H1 (cell line): ENCODE data around the gene CDYL2. TPM values are rescaled to one million over a fixed set of nuclear protein-coding genes. Genes with fewer than 3 reads are reported as not detected.

Experiments used
- CTCF ChIA-PET: fragments of 300-600 bp; sonication (Branson Sonifier 250); formaldehyde crosslinking; loops from one replicate; lab custom pipeline; 2021; ENCODE audit not compliant: partially characterized antibody; lab: Charles Lee
- POLR2A ChIA-PET: fragments of 300-600 bp; sonication (Branson Sonifier 250); formaldehyde crosslinking; loops from one replicate; lab custom pipeline; 2021; ENCODE audit warnings: inconsistent platforms; ENCODE audit not compliant: partially characterized antibody; lab: Charles Lee
- DNase-seq, 2 experiments: peaks; one replicate each; pipeline versions ENCODE4 v3.0.0 to v3.0.0-alpha.2; 2010 to 2022; ENCODE audit warnings: low spot score in 2 of 2, low read depth in 1 of 2, mixed read lengths in 1 of 2
- FAIRE-seq: peaks from 2 replicates; lab custom pipeline; 2011; peaks lifted over from hg19 to GRCh38; lab: Jason Lieb, UNC
- H2AFZ ChIP-seq: 2 replicates; pipeline ENCODE4 v1.8.1; 2012; ENCODE audit warnings: low read length, inconsistent platforms
- H2AK5ac ChIP-seq: 2 replicates; pipeline ENCODE4 v1.6.1; 2013; ENCODE audit warnings: low read depth, low read length
- H2BK120ac ChIP-seq: replicated peaks from 2 replicates; pipeline ENCODE3; 2013; ENCODE audit warnings: low read depth, low read length, inconsistent platforms
- H2BK12ac ChIP-seq: 2 replicates; pipeline ENCODE4 v1.6.1; 2013; ENCODE audit warnings: low read depth, low read length
- H2BK15ac ChIP-seq: 2 replicates; pipeline ENCODE4 v1.6.1; 2013; ENCODE audit warnings: low read length
- H2BK20ac ChIP-seq: 2 replicates; pipeline ENCODE4 v1.6.1; 2013; ENCODE audit warnings: low read length
- H2BK5ac ChIP-seq: 2 replicates; pipeline ENCODE4 v1.6.1; 2013; ENCODE audit warnings: low read depth, low read length
- H3K14ac ChIP-seq: 2 replicates; pipeline ENCODE4 v1.6.1; 2013; ENCODE audit warnings: inconsistent platforms; ENCODE audit not compliant: insufficient read length
- H3K18ac ChIP-seq: 2 replicates; pipeline ENCODE4 v1.6.1; 2013; ENCODE audit warnings: low read length; ENCODE audit errors: extremely low read depth
- H3K23ac ChIP-seq: 2 replicates; pipeline ENCODE4 v1.6.1; 2013; ENCODE audit warnings: inconsistent platforms; ENCODE audit not compliant: insufficient read length
- H3K23me2 ChIP-seq: 2 replicates; pipeline ENCODE4 v1.6.1; 2013; ENCODE audit warnings: low read depth, low read length
- H3K27ac ChIP-seq: 2 replicates; pipeline ENCODE4 v1.6.1; 2011; ENCODE audit warnings: low read depth, low read length, inconsistent platforms
- H3K27me3 ChIP-seq, 4 experiments: replicated peaks in 1 of 4; 1 replicate in 1 of 4; 2 replicates in 3 of 4; pipeline versions ENCODE4 v1.6.1 to v1.8.1; 2011 to 2013; ENCODE audit warnings: low read length in 3 of 4, mild to moderate bottlenecking in 3 of 4, inconsistent platforms in 2 of 4, mixed read lengths in 2 of 4, moderate library complexity in 1 of 4; ENCODE audit not compliant: control insufficient read depth in 3 of 4, insufficient read depth in 3 of 4; ENCODE audit errors: extremely low read depth in 1 of 4
- H3K36me3 ChIP-seq, 4 experiments: 2 replicates each; pipeline versions ENCODE4 v1.6.1 to v1.8.1; 2011 to 2013; ENCODE audit warnings: mild to moderate bottlenecking in 4 of 4, low read length in 3 of 4, moderate library complexity in 2 of 4, control low read depth in 1 of 4, inconsistent platforms in 1 of 4; ENCODE audit not compliant: insufficient read depth in 4 of 4, control insufficient read depth in 2 of 4
- H3K4ac ChIP-seq: replicated peaks from 2 replicates; pipeline ENCODE3; 2013; ENCODE audit warnings: low read length, low read depth, mixed read lengths, inconsistent platforms; ENCODE audit not compliant: insufficient read length
- H3K4me1 ChIP-seq, 4 experiments: replicated peaks in 1 of 4; 1 replicate in 1 of 4; 2 replicates in 3 of 4; pipeline versions ENCODE4 v1.6.1 to v1.8.1; 2011 to 2013; ENCODE audit warnings: low read length in 3 of 4, inconsistent platforms in 2 of 4, mixed read lengths in 1 of 4; ENCODE audit not compliant: insufficient read depth in 4 of 4, control insufficient read depth in 3 of 4
- H3K4me2 ChIP-seq, 2 experiments: 2 replicates each; pipeline versions ENCODE4 v1.6.1 to v1.8.1; 2011 to 2013; ENCODE audit warnings: low read depth in 2 of 2, low read length in 2 of 2, control low read depth in 1 of 2, inconsistent platforms in 1 of 2, mild to moderate bottlenecking in 1 of 2; ENCODE audit not compliant: insufficient read depth in 1 of 2
- H3K4me3 ChIP-seq, 4 experiments: fragments of 200-600, 300-600 bp in 1 of 4; sonication (generic), shearing (Covaris generic), sonication (Bioruptor Twin) in 1 of 4; 2 replicates each; pipeline versions ENCODE4 v1.5.1 to v1.8.1; 2011 to 2016; ENCODE audit warnings: low read length in 4 of 4, low read depth in 3 of 4, control low read depth in 2 of 4, inconsistent platforms in 2 of 4, mild to moderate bottlenecking in 2 of 4, mixed read lengths in 1 of 4, moderate library complexity in 1 of 4; ENCODE audit not compliant: insufficient read depth in 2 of 4; ENCODE audit errors: extremely low read depth in 1 of 4
- H3K56ac ChIP-seq: replicated peaks from 2 replicates; pipeline ENCODE3; 2013; ENCODE audit warnings: low read depth, mild to moderate bottlenecking, mixed read lengths, low read length, inconsistent platforms; ENCODE audit not compliant: insufficient read length
- H3K79me1 ChIP-seq: 2 replicates; pipeline ENCODE4 v1.6.1; 2013; ENCODE audit warnings: low read depth, low read length, control low read depth
- H3K79me2 ChIP-seq, 2 experiments: 2 replicates each; pipeline versions ENCODE4 v1.6.1 to v1.8.1; 2012 to 2013; ENCODE audit warnings: low read length in 2 of 2, mild to moderate bottlenecking in 2 of 2, inconsistent platforms in 1 of 2; ENCODE audit not compliant: insufficient read depth in 2 of 2, control insufficient read depth in 1 of 2
- H3K9ac ChIP-seq, 4 experiments: replicated peaks in 1 of 4; 1 replicate in 1 of 4; 2 replicates in 3 of 4; pipeline versions ENCODE4 v1.6.1 to v1.8.1; 2011 to 2013; ENCODE audit warnings: low read depth in 3 of 4, low read length in 3 of 4, control low read depth in 2 of 4, mild to moderate bottlenecking in 2 of 4, moderate library complexity in 2 of 4, inconsistent platforms in 1 of 4; ENCODE audit errors: extremely low read depth in 1 of 4
- H3K9me3 ChIP-seq, 2 experiments: 2 replicates each; pipeline versions ENCODE4 v1.6.1 to v1.8.1; 2012 to 2013; ENCODE audit warnings: mild to moderate bottlenecking in 2 of 2, moderate library complexity in 2 of 2, control low read depth in 1 of 2, inconsistent platforms in 1 of 2, low read depth in 1 of 2, low read length in 1 of 2, mixed read lengths in 1 of 2; ENCODE audit not compliant: insufficient read depth in 2 of 2
- H4K20me1 ChIP-seq, 2 experiments: replicated peaks in 1 of 2; 2 replicates each; pipeline versions ENCODE3 to v1.8.1; 2011 to 2013; ENCODE audit warnings: inconsistent platforms in 2 of 2, low read length in 2 of 2, mild to moderate bottlenecking in 1 of 2; ENCODE audit not compliant: insufficient read depth in 2 of 2, control insufficient read depth in 1 of 2
- H4K5ac ChIP-seq: 2 replicates; pipeline ENCODE4 v1.6.1; 2013; ENCODE audit warnings: low read length, low read depth, mixed read lengths, inconsistent platforms; ENCODE audit not compliant: insufficient read length
- H4K8ac ChIP-seq: 2 replicates; pipeline ENCODE4 v1.8.0; 2013; ENCODE audit warnings: mild to moderate bottlenecking, moderate library complexity, low read length, inconsistent platforms; ENCODE audit not compliant: insufficient read depth; ENCODE audit errors: extremely low read depth
- H4K91ac ChIP-seq: replicated peaks from 2 replicates; pipeline ENCODE3; 2013; ENCODE audit warnings: low read length, mixed read lengths, inconsistent platforms; ENCODE audit not compliant: insufficient read length
- CEBPB ChIP-seq: IDR thresholded peaks from 2 replicates; pipeline ENCODE4 v1.6.1; 2012; ENCODE audit warnings: low read depth, low read length
- CHD1 ChIP-seq: IDR thresholded peaks from 2 replicates; pipeline ENCODE4 v1.6.1; 2012; ENCODE audit warnings: low read depth, low read length, improper control_type of control experiment
- CHD2 ChIP-seq: IDR thresholded peaks from 2 replicates; pipeline ENCODE4 v1.6.1; 2012; ENCODE audit warnings: low read length, improper control_type of control experiment
- FOSL1 ChIP-seq: IDR thresholded peaks from 2 replicates; pipeline ENCODE4 v1.6.1; 2011; ENCODE audit warnings: mild to moderate bottlenecking, low read depth, low read length, moderate library complexity; ENCODE audit not compliant: insufficient read depth
- HDAC2 ChIP-seq, 2 experiments: fragments of 300-600 bp in 1 of 2; sonication (generic) in 1 of 2; IDR thresholded peaks; 2 replicates each; pipeline ENCODE4 v1.6.1; 2011 to 2012; ENCODE audit warnings: low read depth in 2 of 2, low read length in 2 of 2, mild to moderate bottlenecking in 2 of 2, moderate library complexity in 2 of 2, borderline replicate concordance in 1 of 2, inconsistent platforms in 1 of 2
- HDAC6 ChIP-seq: IDR thresholded peaks from one replicate; pipeline ENCODE4 v1.7.1; 2012; ENCODE audit warnings: low read depth, mild to moderate bottlenecking, inconsistent platforms, low read length, moderate library complexity
- JUN ChIP-seq: IDR thresholded peaks from 2 replicates; pipeline ENCODE4 v1.6.1; 2011; ENCODE audit warnings: low read depth, mild to moderate bottlenecking, improper control_type of control experiment, low read length
- MAFK ChIP-seq: IDR thresholded peaks from 2 replicates; pipeline ENCODE4 v1.6.1; 2012; ENCODE audit warnings: low read depth, mild to moderate bottlenecking, improper control_type of control experiment, low read length
- NRF1 ChIP-seq: IDR thresholded peaks from 2 replicates; pipeline ENCODE4 v1.6.1; 2011; ENCODE audit warnings: mild to moderate bottlenecking, low read depth, low read length, improper control_type of control experiment
- RBBP5 ChIP-seq: IDR thresholded peaks from 2 replicates; pipeline ENCODE4 v1.7.1; 2012; ENCODE audit warnings: low read depth, mild to moderate bottlenecking, inconsistent platforms, low read length, moderate library complexity, borderline replicate concordance
- SAP30 ChIP-seq: fragments of 300-600 bp; sonication (generic); IDR thresholded peaks from 2 replicates; pipeline ENCODE4 v1.7.1; 2012; ENCODE audit warnings: low read length, moderate library complexity, mild to moderate bottlenecking, inconsistent platforms; ENCODE audit not compliant: insufficient read depth, insufficient replicate concordance
- SIRT6 ChIP-seq: IDR thresholded peaks from one replicate; pipeline ENCODE4 v1.7.1; 2012; ENCODE audit warnings: low read length, inconsistent platforms
- SP1 ChIP-seq: IDR thresholded peaks from 2 replicates; pipeline ENCODE4 v1.6.1; 2011; ENCODE audit warnings: low read depth, low read length
- TCF12 ChIP-seq: IDR thresholded peaks from 2 replicates; pipeline ENCODE4 v1.6.1; 2011; ENCODE audit warnings: low read depth, mild to moderate bottlenecking, low read length
- YY1 ChIP-seq: IDR thresholded peaks from 2 replicates; pipeline ENCODE4 v1.6.1; 2011; ENCODE audit warnings: low read depth, mild to moderate bottlenecking, low read length
- WGBS, 2 experiments: shearing (Covaris generic) in 1 of 2; methylation state at CpG; one replicate each; pipeline versions ENCODE4 v1.1.6 to v1.1.7; 2013 to 2015; ENCODE audit warnings: low lambda C conversion rate in 2 of 2, mixed read lengths in 2 of 2, inconsistent platforms in 1 of 2, low coverage in 1 of 2, missing lambda C conversion rate in 1 of 2; ENCODE audit not compliant: insufficient replicate concordance in 2 of 2, insufficient coverage in 1 of 2, insufficient read length in 1 of 2; ENCODE audit errors: extremely low coverage in 1 of 2, missing lambda C conversion rate in 1 of 2; 5-methylcytosine and 5-hydroxymethylcytosine counted together
- polyA plus RNA-seq, 7 experiments: library from polyadenylated mRNA; depleted of rRNA in 3 of 7; stranded (reverse) in 5 of 7; unstranded in 2 of 7; fragments of >200 nt in 5 of 7; fragments of 200-250 nt in 2 of 7; gene quantifications; 1 replicate in 5 of 7; 2 replicates in 1 of 7; 4 replicates in 1 of 7; pipeline versions ENCODE4 v1.2.1 to v1.2.3, GENCODE V29; 2011 to 2013; ENCODE audit warnings: missing spikeins in 2 of 7, mixed read lengths in 2 of 7
- total RNA-seq: library from RNA; stranded (reverse); fragmentation: NEBNext Ultra II Directional; extraction: Animal tissue kit (Norgen Biotek cat#: 25700); gene quantifications from 2 replicates; pipeline ENCODE4 v1.2.1, GENCODE V29; 2021

Gene CDYL2
- total and polyA plus RNA-seq, 2 of the 8 experiments (the other 6 are each of a cell fraction or from before 2014, with no cell fraction given): 0.33 to 5.3 TPM

DNA sequence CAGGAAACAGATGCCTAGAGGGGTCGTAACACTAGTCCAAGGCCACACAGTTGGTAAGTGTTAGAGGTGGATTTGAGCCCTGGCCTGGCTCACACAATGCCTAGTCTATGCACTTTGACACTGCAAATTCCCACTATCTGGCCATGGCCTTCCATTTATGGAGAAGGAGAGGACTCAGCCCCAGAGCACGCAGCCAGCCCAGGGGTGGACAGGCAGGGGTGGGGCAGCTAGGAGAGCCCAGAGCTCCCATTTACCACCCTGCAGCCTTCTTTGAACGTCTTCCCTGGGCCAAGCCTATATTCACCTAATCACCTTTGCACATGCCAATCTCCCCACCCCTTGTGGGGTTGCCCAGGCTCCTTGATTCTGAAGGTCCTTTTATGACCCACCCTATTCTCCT lies 182.4 kb downstream of the CDYL2 start:
- 76% methylated on average over 3 of the region's 3 CpGs; no CpG with 5 or more reads in 1 of the 2 experiments for WGBS, 2 experiments
- CTCF ChIA-PET: no interaction called here
- Histone ChIP-seq H3K23me2 (no peaks in the 10 kb centered on the region), H3K36me3 (no peaks in the 10 kb centered on the region), H4K5ac (no peak overlapping the region), H3K14ac (no peak overlapping the region), H2BK12ac (no peak overlapping the region), H2BK5ac (no peak overlapping the region), H3K4me2 (no peak overlapping the region), H3K27me3 (no peaks in the 10 kb centered on the region), H4K91ac (no peak overlapping the region), H3K4me3 (no peak overlapping the region), H3K56ac (no peak overlapping the region), H3K18ac (no peak overlapping the region), H2BK120ac (no peak overlapping the region), H2AK5ac (no peak overlapping the region), H4K8ac (no peak overlapping the region), H4K20me1 (no peaks in the 10 kb centered on the region), H3K79me2 (no peaks in the 10 kb centered on the region), H3K9me3 (peaks cover 36 to 52% of the 10 kb centered on the region in 2 experiments), H2BK20ac (no peak overlapping the region), H2AFZ (no peak overlapping the region), H3K27ac (no peak overlapping the region), H3K79me1 (no peaks in the 10 kb centered on the region), H3K4ac (no peak overlapping the region), H3K4me1 (no peaks in the 10 kb centered on the region), H3K23ac (no peak overlapping the region), H3K9ac (no peak overlapping the region), H2BK15ac (no peak overlapping the region)
- POLR2A ChIA-PET: no interaction called here
- DNase-seq (no peak), FAIRE-seq (no peak)
- TF ChIP-seq MAFK (no peak), SIRT6 (no peak), NRF1 (no peak), YY1 (no peak), RBBP5 (no peak), SP1 (no peak), HDAC6 (no peak), CHD2 (no peak), JUN (no peak), CHD1 (no peak), HDAC2 (IDR thresholded peaks at IDR 0.05; ENCODE audit: borderline replicate concordance in 1 of 2, low read depth in 2 of 2, low read length in 2 of 2) (no peak), TCF12 (no peak), SAP30 (no peak), CEBPB (no peak), FOSL1 (no peak)
